ENCODE data around the gene AK1.
A peak's percentile ranks its signal among the peaks of the same experiment; 100 is the strongest.

The AK1 gene

GRCh38 chr9:127877566-127877998 lies at the start of gene AK1:
Gene AK1, minus strand, starts transcription at chr9:127877675. Its CDS starts 3,058 bp downstream, at chr9:127874617.
- peak; percentile 76 for DNase-seq

GRCh38 chr9:127926906-127927200 lies 49.4 kb upstream of the AK1 start:
- no peak for DNase-seq

DNA sequence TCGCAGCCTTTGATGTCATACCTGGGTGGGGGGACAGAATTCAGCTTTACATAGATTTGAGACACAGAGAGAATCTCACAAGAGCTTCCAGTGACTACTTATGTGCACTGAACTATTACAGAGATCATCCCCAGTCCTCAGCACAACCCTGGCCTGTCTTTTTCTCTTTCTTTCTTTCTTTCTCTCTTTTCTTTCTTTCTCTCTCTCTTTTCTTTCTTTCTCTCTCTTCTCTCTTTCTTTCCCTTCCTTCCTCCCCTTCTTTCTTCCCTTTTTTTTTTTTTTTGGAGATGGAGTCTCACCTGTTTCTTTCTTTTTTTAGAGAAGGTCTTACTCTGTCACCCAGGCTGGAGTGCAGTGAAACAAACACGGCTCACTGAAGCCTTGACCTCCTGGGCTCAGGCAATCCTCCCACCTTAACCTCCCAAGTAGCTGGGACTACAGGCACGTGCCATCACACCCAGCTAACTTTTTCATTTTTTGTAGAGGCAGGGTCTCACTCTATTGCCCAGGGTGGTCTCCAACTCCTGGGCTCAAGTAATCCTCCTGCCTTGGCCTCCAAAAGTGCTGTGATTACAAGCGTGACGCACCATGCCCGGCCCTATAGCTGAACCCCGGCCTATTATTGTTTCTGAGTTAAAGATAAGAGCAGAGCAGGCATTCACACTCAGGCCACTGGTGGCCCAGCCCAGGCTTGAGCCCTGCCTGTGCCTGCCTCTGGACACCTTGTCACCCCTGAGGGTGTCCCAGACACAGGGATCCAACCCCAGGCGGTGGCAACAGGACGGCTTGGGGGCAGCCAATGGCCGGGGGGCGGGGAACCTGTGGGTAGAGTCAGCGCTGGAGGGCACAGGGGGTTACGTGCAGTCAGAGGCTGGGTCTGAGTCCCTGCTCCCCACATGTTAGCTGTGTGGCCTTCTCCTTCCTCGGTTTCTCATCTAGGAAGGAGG lies 48.8 kb upstream of the AK1 start:
- DNase-seq, result no peak

- no peak for DNase-seq
Observed at GRCh38 chr9:127924736-127925444, 47.4 kb upstream of the AK1 start.

GRCh38 chr9:127923771-127924170 lies 46.3 kb upstream of the AK1 start:
- peak; percentile 96 for DNase-seq

- no peak for DNase-seq
Observed at GRCh38 chr9:127923046-127923445, 45.6 kb upstream of the AK1 start.

- peak; percentile 75 for DNase-seq
Observed at GRCh38 chr9:127921557-127922120, 44.2 kb upstream of the AK1 start.

- DNase-seq, result no peak
Observed at GRCh38 chr9:127920794-127921193, 43.3 kb upstream of the AK1 start.

GRCh38 chr9:127919253-127919815 lies 41.9 kb upstream of the AK1 start:
- peak; percentile 86 for DNase-seq

DNA sequence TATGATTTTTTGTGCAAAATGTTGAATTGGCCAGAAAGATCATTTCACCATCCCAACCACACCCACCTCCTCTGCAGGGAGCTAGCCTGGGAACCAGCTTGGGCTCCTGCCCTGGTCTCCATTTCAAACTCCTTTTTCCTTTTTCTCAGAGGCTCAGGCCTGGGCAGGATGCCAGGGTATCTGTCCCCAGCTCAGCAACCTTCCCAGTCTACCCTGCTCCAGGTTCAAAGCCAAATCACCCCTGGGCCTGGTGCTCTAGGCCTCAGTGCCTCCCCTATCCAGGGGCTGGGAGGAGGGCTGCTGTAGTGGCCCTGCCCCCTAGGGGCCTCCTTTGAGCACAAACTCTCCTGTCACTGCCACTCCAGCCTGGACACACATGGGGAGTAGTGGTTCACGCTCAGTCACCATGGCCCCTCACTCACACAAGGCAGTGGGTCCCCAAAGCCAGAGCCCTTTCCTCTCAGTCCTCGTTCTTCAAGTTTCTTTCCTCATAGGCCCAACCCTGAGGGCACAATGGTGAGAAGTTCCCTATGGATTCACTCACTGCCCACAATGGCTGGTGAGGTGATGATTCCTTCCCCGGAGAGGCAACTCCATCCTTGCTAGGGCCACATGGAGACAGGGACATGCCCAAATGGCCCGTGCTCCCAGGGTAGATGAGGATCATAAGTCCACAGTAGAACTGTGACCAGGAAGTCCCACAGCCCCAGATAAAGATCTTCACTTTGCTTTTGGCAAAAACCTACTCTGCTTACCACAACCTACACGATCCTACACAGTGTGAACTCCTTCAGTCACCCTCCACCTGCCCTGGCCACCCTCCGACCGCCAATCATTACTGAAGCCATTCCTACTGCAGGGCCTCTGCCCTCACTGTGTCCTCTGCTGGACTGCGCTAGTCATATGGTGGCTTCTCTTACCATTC lies 41.0 kb upstream of the AK1 start:
- no peak for DNase-seq

DNA sequence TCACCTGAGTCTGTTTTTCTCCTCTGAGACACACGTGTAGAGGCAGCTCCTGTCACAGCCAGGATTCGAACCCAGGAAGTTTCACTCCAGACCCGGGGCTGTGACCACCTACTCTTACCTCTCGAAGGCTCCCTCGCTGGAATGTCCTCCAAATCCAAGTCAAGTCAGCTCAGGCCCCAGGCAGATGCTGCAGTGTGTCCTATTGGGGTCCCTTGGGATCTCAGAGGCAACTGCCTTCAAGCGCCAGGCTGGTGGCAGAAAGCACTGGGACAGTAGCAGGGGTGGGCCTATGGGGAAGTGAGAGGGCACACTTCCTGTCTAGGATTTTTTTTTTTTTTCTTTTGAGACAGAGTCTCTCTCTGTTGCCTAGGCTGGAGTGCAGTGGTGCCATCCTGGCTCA lies 40.1 kb upstream of the AK1 start:
- DNase-seq, result no peak

DNA sequence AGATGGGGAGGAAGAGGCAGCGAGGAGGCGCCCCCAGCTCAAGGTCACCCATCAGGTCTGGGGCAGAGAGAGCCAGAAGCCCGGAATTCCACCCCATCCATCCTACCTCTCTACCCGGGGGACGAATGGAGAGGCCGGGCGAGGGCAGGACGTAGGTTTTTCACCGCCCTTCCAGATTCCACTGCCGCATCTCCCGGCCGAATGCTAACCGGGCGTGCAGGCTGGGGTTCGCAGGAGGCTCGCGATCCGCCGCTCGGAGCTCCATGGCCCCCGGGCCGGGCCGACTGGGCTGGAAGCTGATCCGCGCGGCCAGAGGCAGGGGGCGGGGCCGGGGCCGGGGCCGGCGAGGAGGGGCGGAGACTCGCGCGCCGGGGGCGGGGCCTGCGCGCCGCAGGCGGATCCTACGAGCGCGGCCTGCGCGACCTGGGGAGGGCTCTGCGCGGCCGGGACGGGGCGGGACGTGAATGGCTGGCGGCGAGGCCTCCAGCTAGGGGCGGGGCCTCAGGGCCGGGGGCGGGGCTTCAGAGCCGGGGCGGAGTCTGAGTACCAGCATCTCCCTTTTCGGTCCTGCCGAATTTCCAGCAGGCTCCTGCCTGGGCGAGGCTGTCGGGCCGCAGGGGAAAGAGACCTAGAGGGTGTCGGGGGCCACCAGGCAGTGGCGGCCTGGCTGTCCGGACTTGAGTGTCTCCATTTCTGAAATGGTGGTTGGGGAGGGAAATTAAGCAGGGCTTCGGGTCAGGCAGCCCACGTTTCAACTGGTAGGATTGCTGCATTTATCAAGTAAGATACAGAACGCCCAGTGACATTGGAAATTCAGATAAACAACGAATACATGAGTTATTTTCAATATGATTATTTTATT lies 39.5 kb upstream of the AK1 start, which contains the start of gene ST6GALNAC4:
Gene ST6GALNAC4, minus strand, starts transcription at position 322 of the 862 bp plus-strand sequence. CDS start 622 bp downstream, outside the sequence.
- DNase-seq, result peak; percentile 94

DNA sequence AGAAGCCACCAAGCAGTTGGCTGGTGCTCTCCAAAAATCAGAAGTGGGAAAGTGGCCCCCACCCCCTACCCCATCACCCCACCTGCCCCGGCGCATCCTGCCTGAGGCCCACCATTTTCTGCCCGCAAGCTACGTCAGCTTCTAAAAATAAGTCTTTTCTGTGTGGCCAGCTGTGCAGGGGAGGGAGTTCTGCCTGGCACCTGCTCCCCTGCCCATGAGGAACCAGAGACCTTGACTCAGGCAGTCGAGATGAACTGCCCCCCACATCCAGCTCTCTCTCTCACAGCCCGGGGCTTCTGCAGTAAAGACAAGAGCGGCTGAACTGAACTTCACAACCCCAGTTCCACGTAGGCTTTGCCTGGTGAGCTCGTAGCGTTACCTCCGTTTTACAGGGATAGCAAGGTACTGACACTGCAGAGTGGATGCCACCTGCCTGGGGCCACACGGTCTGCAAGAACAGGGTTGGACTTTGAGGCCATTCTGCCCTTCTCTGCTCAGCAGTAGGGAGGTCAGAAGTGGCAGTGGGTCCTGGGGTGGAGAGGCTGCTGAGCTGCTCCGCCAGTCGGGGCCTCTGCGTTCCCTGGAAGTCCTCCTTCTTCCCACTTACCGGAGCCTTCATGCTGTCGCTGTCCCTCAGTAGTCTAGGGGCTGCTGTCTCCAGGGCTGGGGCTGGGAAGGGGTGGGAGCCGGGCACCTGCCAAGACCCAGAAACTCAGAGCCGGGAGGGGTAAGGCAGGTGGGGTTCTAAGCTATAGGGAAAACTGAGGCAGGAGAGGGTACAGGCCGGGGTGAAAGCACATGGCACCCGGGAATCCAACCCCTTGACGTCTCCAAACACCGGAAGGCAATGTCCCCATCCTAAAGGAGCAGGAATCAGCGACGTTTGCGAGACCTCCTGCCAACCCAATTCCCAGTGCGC lies 38.6 kb upstream of the AK1 start:
- DNase-seq, result no peak

DNA sequence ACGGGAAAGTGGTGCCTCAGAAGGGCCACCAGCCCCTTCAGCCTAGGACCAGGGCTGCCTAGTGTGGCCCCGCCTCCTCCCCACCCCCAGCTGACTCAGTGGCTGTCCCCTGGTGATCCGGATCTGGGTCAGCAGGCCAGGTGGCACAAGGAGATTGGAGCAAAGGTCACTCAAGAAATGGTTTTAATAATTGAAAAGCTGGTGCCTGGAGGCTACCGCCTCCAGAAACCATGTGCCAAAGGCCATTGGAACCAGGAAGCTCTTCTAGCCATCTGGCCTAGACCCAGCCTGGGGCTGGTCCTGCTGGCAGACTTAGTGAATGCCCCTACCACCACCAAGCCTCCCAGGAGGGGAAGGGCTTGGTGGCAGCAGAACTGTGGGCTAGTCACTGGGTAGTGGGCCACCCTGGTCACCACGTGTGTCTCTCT lies 37.9 kb upstream of the AK1 start:
- DNase-seq, result no peak

- no peak for DNase-seq
Observed at GRCh38 chr9:127913682-127914081, 36.2 kb upstream of the AK1 start.

- no peak for DNase-seq
Observed at GRCh38 chr9:127912882-127913281, 35.4 kb upstream of the AK1 start.

GRCh38 chr9:127912296-127912695 lies 34.8 kb upstream of the AK1 start:
- no peak for DNase-seq

DNA sequence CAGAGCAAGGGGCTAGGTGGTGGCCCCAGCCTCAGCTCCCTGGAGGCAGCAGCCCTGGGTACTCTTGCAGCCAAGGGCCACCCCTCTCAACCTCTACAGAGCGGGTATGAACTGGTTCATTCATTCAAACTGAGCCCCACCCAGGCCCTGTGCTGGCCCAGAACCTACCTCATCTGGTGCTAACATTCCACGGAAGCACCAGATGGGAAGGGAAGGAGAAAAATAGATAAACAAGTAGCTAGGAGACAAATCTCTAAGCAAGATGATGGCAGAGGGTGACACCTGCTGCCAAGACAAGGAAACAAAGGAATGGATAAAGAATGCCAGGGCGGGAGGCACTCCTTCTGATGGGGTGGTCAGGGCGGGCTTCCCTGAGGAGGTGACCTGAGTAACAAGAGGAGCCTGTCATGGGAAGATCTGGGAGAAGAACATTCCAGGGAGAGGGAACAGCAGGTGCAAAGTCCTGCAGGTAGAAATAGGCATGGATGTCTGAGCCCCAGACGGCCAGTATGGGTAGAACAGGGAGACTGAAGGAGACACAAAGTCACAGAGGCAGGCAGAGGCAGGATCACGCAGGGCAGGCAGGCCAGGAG lies 33.2 kb upstream of the AK1 start:
- no peak for DNase-seq

DNA sequence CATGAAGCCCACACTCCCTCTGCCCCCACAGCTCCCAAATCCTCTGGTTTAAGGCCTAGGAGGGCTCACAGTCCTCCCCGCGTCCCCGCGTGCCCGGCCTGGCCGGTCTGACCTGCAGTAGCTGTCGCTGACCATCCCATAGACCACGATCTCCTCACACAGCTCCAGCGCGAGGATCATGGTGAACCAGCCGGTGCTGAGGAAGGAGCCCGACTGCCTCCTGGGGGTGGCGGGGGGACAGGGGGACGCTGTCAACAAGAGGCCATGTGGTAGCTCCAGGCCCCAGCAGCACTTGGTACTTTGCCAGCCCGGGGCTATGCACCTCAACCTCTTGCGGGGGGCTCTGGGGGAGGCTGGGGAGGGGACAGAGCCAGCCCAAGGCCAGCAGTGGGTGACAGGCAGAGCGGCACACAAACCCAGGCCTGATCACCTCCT lies 32.4 kb upstream of the AK1 start:
- no peak for DNase-seq

DNA sequence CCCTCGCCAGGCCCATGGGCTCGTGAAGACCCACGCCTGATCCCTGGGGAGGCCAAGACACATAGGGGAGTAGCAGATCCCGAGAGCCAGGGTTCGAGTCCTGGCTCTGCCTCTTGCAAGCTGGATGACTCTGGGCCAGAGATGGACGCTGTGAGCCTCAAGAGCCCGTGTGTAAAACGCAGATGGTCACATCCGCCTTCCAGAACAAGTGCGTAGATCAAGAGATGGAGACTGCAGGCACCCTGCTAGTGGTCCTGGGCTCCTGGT lies 31.1 kb upstream of the AK1 start:
- no peak for DNase-seq

Data from 8988T (cell line).